ENCODE results near the gene PPP2R3B.

The PPP2R3B gene

DNA sequence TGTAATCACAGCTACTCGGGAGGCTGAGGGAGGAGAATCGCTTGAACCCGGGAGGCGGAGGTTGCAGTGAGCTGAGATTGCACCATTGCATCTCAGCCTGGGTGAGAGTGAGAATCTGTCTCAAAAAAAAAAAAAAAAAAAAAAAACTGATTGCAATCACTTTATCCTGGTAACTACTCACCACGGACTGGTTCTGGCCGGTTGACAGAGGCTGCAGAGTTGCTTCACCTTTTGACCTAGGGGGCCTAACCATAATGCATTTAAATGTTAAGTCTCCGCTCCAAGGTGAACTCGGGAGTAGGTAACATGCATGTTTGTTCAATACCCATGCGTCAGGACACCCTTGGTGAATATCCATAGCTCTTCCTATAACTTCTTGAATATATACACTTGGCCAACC lies 1.8 kb downstream of the PPP2R3B start:
- no peak for TF ChIP-seq CEBPB (IDR thresholded peaks at IDR 0.05)
- TF ChIP-seq TCF12 (IDR thresholded peaks at IDR 0.05; ENCODE audit: low read depth): no peak

DNA sequence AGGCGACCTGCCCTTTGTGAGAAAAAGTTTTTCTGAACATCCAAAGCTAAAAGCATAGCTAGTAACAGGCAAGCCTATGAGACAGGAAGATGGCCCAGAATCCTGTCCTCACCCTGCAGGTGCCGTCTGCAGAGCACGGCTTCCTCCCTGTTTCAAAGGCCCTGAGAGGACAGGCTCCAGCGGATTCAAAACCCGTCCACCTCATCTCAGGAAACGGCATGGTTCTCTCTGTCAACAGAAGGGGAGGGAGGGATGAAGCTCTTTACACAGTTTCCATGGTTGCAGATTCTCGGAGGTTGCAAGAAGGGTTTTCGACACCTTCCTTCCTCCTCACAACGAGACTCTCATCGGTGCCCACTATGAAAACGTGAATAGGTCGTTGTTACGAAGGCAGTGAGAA lies 8.3 kb downstream of the PPP2R3B start:
- no peak for TF ChIP-seq NFIC (IDR thresholded peaks at IDR 0.05)
- TF ChIP-seq, protein P1, sequence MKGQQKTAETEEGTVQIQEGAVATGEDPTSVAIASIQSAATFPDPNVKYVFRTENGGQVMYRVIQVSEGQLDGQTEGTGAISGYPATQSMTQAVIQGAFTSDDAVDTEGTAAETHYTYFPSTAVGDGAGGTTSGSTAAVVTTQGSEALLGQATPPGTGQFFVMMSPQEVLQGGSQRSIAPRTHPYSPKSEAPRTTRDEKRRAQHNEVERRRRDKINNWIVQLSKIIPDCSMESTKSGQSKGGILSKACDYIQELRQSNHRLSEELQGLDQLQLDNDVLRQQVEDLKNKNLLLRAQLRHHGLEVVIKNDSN (IDR thresholded peaks at IDR 0.05): no peak

DNA sequence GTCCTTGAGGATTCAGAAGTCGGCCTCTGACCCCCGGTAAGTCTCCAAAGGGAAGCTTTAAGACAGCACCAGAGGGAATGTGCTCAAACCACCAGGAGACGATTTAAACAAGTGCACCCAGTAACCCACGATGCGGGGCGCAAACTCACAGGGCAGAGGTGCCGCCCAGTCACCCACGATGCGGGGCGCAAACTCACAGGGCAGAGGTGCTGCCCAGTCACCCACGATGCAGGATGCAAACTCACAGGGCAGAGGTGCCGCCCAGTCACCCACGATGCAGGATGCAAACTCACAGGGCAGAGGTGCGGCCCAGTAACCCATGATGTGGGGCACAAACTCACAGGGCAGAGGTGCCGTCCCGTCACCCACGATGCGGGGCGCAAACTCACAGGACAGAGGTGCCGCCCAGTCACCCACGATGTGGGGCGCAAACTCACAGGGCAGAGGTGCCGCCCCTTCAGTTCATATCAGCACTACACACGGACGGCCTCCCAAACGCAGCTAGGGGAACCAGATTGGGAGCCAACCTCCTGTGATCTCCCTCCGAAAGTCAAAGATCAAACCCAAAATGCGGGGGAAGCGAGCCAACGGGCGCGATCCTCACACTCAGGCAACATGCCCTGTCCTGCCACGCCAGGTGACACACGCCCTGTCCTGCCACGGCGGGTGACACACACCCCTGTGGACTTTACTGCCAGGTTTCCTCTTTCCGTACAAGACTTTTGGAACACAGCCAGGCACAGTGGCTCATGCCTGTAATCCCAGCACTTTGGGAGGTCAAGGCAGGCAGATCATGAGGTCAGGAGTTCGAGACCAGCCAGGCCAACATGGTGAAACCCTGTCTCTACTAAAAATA lies 11.3 kb downstream of the PPP2R3B start:
- TF ChIP-seq TAF1 (IDR thresholded peaks at IDR 0.05; ENCODE audit: low read depth) (no peak), TCF12 (IDR thresholded peaks at IDR 0.05; ENCODE audit: low read depth) (no peak), FOXM1 (IDR thresholded peaks at IDR 0.05; ENCODE audit: borderline replicate concordance, low read depth) (no peak), RAD21 (IDR thresholded peaks at IDR 0.05; ENCODE audit: low read depth) (no peak), CREB1 (IDR thresholded peaks at IDR 0.05; ENCODE audit: low read depth) (no peak), ZBTB7A (IDR thresholded peaks at IDR 0.05; ENCODE audit: low read depth) (no peak), TEAD4 (IDR thresholded peaks at IDR 0.05) (no peak), YY1 (IDR thresholded peaks at IDR 0.05; ENCODE audit: low read depth) (no peak)
- TF ChIP-seq, protein P2, sequence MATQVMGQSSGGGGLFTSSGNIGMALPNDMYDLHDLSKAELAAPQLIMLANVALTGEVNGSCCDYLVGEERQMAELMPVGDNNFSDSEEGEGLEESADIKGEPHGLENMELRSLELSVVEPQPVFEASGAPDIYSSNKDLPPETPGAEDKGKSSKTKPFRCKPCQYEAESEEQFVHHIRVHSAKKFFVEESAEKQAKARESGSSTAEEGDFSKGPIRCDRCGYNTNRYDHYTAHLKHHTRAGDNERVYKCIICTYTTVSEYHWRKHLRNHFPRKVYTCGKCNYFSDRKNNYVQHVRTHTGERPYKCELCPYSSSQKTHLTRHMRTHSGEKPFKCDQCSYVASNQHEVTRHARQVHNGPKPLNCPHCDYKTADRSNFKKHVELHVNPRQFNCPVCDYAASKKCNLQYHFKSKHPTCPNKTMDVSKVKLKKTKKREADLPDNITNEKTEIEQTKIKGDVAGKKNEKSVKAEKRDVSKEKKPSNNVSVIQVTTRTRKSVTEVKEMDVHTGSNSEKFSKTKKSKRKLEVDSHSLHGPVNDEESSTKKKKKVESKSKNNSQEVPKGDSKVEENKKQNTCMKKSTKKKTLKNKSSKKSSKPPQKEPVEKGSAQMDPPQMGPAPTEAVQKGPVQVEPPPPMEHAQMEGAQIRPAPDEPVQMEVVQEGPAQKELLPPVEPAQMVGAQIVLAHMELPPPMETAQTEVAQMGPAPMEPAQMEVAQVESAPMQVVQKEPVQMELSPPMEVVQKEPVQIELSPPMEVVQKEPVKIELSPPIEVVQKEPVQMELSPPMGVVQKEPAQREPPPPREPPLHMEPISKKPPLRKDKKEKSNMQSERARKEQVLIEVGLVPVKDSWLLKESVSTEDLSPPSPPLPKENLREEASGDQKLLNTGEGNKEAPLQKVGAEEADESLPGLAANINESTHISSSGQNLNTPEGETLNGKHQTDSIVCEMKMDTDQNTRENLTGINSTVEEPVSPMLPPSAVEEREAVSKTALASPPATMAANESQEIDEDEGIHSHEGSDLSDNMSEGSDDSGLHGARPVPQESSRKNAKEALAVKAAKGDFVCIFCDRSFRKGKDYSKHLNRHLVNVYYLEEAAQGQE (IDR thresholded peaks at IDR 0.05; ENCODE audit: low read depth): no peak
- TF ChIP-seq, protein P1 (IDR thresholded peaks at IDR 0.05): no peak
- TF ChIP-seq, protein P3, sequence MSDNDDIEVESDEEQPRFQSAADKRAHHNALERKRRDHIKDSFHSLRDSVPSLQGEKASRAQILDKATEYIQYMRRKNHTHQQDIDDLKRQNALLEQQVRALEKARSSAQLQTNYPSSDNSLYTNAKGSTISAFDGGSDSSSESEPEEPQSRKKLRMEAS (IDR thresholded peaks at IDR 0.05): no peak

DNA sequence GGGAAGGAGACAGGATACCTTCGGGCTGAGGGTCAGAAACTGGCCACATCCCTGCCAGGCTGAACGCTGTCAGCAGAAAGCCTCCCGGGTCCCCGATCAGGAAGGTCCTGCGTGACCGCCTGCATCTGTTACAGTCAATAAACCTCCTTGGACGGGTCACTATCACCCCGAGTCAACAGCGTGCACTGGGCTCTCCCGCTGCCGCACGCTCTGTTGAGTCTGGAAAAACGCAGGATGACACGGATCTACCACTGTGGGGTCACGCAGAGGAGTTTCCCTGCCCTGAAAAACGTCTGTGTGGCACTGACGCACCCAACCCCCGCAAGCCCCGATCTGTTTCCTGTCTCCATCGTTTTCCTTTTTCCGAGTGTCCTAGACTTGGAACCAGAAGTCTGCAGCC lies 12.1 kb downstream of the PPP2R3B start:
- TF ChIP-seq TCF12 (IDR thresholded peaks at IDR 0.05; ENCODE audit: low read depth) (no peak), TAF1 (IDR thresholded peaks at IDR 0.05; ENCODE audit: low read depth) (no peak), NFIC (IDR thresholded peaks at IDR 0.05) (no peak), CEBPB (IDR thresholded peaks at IDR 0.05) (no peak), RAD21 (IDR thresholded peaks at IDR 0.05; ENCODE audit: low read depth) (no peak), EGR1 (IDR thresholded peaks at IDR 0.05) (no peak), TEAD4 (IDR thresholded peaks at IDR 0.05) (no peak), FOXM1 (IDR thresholded peaks at IDR 0.05; ENCODE audit: borderline replicate concordance, low read depth) (no peak), EP300 (IDR thresholded peaks at IDR 0.05; ENCODE audit: borderline replicate concordance) (no peak), CREB1 (IDR thresholded peaks at IDR 0.05; ENCODE audit: low read depth) (no peak), YY1 (IDR thresholded peaks at IDR 0.05; ENCODE audit: low read depth) (no peak), ZBTB7A (IDR thresholded peaks at IDR 0.05; ENCODE audit: low read depth) (no peak)
- TF ChIP-seq, protein P2 (IDR thresholded peaks at IDR 0.05; ENCODE audit: low read depth): no peak
- TF ChIP-seq, protein P1 (IDR thresholded peaks at IDR 0.05): no peak
- TF ChIP-seq, protein P3 (IDR thresholded peaks at IDR 0.05): no peak

DNA sequence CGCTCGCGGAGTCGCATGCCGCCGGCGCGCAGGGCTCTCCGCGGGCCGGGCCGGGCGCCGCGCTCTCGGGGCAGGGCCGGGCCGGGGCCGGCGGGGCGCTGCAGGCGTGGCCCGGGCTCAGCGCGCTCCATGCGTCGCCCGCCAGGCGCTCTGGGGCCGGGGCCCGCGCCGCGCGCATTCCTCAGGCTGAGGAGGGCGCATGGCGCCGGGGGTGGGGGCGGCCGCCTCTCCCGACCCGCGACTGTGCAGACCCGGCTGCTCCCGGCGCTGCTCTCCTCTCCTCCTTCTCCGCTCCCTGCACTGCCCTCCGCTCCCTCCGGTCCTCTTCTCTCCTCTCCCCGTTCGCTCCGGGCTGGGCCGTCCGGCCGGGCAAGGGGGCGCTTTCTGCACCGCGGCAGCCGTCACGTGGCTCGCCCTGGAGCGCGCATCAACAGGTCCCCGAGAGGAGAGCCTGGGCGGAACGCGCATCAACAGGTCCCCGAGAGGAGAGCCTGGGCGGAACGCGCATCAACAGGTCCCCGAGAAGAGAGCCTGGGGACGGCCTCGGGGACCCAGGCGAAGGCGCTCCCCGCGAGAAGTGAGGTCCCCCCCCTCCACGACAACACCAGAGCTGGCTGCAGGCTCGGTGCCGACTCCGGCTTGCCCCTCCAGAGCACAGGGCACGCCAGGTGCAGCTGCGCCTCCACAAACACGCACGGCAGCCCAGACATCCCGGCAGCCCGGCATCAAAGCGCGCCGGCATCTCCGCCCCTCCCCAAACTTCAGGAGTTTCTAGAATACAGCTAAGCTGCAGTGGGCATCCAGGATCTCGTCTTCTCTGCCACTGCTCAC lies 12.9 kb downstream of the PPP2R3B start:
- no peak for TF ChIP-seq RAD21 (IDR thresholded peaks at IDR 0.05; ENCODE audit: low read depth)
- TF ChIP-seq, protein P1 (IDR thresholded peaks at IDR 0.05): peak; percentile 82
